OCI-LY7 (cell line): ENCODE measurements around the gene CREB3L1. TPM values are rescaled to one million over a fixed set of nuclear protein-coding genes. Genes with fewer than 3 reads are reported as not detected.
A peak's percentile ranks its signal among the peaks of the same experiment; 100 is the strongest.

Source experiments
- BruUV-seq: library from RNA; stranded (reverse); fragments of 400-500 nt; replicated peaks from 2 replicates; lab custom pipeline; 2021; lab: Mats Ljungman, UMichigan
- CTCF ChIA-PET: fragments of 300-600 bp; sonication (Branson Sonifier 250); formaldehyde crosslinking; loops from one replicate; lab custom pipeline; 2022; ENCODE audit warnings: antibody characterized with exemption; ENCODE audit not compliant: unreplicated experiment; lab: Charles Lee
- POLR2A ChIA-PET: fragments of 300-600 bp; sonication (Branson Sonifier 250); formaldehyde crosslinking; loops from one replicate; lab custom pipeline; 2022; ENCODE audit warnings: antibody characterized with exemption; lab: Charles Lee
- DNase-seq: peaks from one replicate; pipeline ENCODE4 v3.0.0-alpha.2; 2015; ENCODE audit warnings: low spot score
- H2AFZ ChIP-seq: fragments of 200-600 bp; sonication (generic), shearing (Covaris generic); 2 replicates; pipeline ENCODE4 v1.6.1; 2014; ENCODE audit warnings: mild to moderate bottlenecking, antibody characterized with exemption, low read length, moderate library complexity
- H3K27ac ChIP-seq: fragments of 200-600 bp; sonication (generic); 2 replicates; pipeline ENCODE4 v1.5.1; 2014; ENCODE audit warnings: mixed run types, low read depth, mild to moderate bottlenecking, moderate library complexity, low read length, inconsistent platforms; ENCODE audit not compliant: poor library complexity, severe bottlenecking
- H3K36me3 ChIP-seq: fragments of 200-600 bp; sonication (generic); 2 replicates; pipeline ENCODE4 v1.6.1; 2014; ENCODE audit warnings: mild to moderate bottlenecking, antibody characterized with exemption, low read length, moderate library complexity, mixed read lengths; ENCODE audit not compliant: insufficient read depth
- H3K4me1 ChIP-seq: fragments of 200-600 bp; sonication (generic); 2 replicates; pipeline ENCODE4 v1.5.1; 2014; ENCODE audit warnings: mild to moderate bottlenecking, low read length; ENCODE audit not compliant: insufficient read depth, poor library complexity, severe bottlenecking
- H3K4me2 ChIP-seq: fragments of 200-600 bp; sonication (generic); 2 replicates; pipeline ENCODE4 v1.6.1; 2014; ENCODE audit warnings: mild to moderate bottlenecking, low read length
- H3K4me3 ChIP-seq: fragments of 200-600 bp; sonication (generic); 2 replicates; pipeline ENCODE4 v1.5.1; 2014; ENCODE audit warnings: mild to moderate bottlenecking, low read depth, low read length; ENCODE audit not compliant: poor library complexity, severe bottlenecking
- H3K79me2 ChIP-seq: fragments of 200-600 bp; sonication (generic); 2 replicates; pipeline ENCODE4 v1.6.1; 2016; ENCODE audit warnings: low read depth, mild to moderate bottlenecking, low read length, moderate library complexity, mixed read lengths; ENCODE audit not compliant: insufficient read depth
- H3K9me2 ChIP-seq: fragments of 200-600 bp; sonication (generic); 2 replicates; pipeline ENCODE4 v1.6.1; 2016; ENCODE audit warnings: mild to moderate bottlenecking, low read length, mixed read lengths; ENCODE audit not compliant: insufficient read depth
- H3K9me3 ChIP-seq: fragments of 200-600 bp; sonication (generic); 2 replicates; pipeline ENCODE4 v1.6.1; 2014; ENCODE audit warnings: mild to moderate bottlenecking, mixed run types, low read length, mixed read lengths
- H4K20me1 ChIP-seq: fragments of 200-600 bp; sonication (generic); 2 replicates; pipeline ENCODE4 v1.6.1; 2014; ENCODE audit warnings: mild to moderate bottlenecking, antibody characterized with exemption, low read length, moderate library complexity, mixed read lengths; ENCODE audit not compliant: insufficient read depth
- EZH2phosphoT487 ChIP-seq: fragments of 200-600 bp; sonication (generic); IDR thresholded peaks from 2 replicates; pipeline ENCODE4 v1.6.1; 2018; ENCODE audit warnings: low read depth, borderline replicate concordance, mild to moderate bottlenecking, mixed run types, antibody characterized with exemption, low read length, moderate library complexity, mixed read lengths
- intact Hi-C: fragments of 100-400 bp; cut with micrococcal nuclease; formaldehyde crosslinking; loops from one replicate; pipeline ENCODE4 v1.10.0; 2022; ENCODE audit not compliant: unreplicated experiment
- total RNA-seq, 2 experiments: library from RNA; depleted of rRNA in 1 of 2; stranded (reverse); fragments of >200 nt in 1 of 2; shearing (Covaris generic) in 1 of 2; gene quantifications; 2 replicates each; pipeline ENCODE4 v1.2.3, GENCODE V29; 2014 to 2022
- TF ChIP-seq, protein P1 (sequence below): fragments of 200-600 bp; sonication (generic); conservative IDR thresholded peaks from 2 replicates; pipeline ENCODE4 v1.5.1; 2014; ENCODE audit warnings: mild to moderate bottlenecking, antibody characterized with exemption, low read length, moderate library complexity, mixed read lengths

The CREB3L1 gene
- total RNA-seq, 2 experiments from 2014 or later: 0.17 TPM; not detected in 1

DNA sequence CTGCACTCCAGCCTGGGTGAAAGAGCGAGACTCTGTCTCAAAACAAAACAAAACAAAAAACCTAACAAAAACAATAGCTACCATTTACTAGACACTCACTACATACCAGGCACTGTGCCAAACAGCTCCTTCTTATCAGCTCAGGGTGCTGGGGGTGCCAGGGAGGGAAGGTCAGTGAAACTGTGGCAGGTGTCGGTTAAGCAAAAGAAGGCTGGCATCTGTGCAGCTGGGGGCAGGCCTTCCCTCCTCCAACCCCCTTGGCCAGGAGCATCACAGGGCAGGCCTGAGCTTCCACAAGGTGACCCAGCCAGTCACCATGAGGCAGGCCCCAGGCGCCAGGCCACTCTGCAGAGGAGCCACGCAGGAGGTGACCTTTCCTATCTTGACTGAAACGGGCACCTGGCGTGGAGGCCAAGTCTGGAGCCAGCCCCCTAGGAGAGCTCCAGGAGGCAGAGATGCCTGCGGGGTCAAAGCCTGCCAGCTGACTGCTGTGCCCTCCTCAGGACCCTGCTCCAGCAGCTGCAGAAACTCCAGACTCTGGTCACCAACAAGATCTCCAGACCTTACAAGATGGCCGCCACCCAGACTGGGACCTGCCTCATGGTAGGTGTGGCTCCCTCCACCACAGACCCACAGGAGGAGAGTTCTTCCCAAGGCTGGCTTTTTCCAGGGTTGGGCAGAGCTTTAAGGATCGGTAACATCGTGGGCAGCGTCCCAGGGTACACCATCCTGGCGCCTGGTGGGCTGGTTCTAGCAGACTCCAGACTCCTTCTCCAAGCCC, 38.5 kb downstream of the CREB3L1 start:
- Histone ChIP-seq H3K4me2 (no peak overlapping the region), H3K9me2 (no peaks in the 10 kb centered on the region), H3K79me2 (no peaks in the 10 kb centered on the region), H3K9me3 (no peaks in the 10 kb centered on the region), H3K4me1 (peaks cover 14% of the 10 kb centered on the region), H2AFZ (no peak overlapping the region), H3K36me3 (no peaks in the 10 kb centered on the region), H4K20me1 (no peaks in the 10 kb centered on the region), H3K27ac (no peak overlapping the region), H3K4me3 (no peak overlapping the region)
- TF ChIP-seq, protein P1, sequence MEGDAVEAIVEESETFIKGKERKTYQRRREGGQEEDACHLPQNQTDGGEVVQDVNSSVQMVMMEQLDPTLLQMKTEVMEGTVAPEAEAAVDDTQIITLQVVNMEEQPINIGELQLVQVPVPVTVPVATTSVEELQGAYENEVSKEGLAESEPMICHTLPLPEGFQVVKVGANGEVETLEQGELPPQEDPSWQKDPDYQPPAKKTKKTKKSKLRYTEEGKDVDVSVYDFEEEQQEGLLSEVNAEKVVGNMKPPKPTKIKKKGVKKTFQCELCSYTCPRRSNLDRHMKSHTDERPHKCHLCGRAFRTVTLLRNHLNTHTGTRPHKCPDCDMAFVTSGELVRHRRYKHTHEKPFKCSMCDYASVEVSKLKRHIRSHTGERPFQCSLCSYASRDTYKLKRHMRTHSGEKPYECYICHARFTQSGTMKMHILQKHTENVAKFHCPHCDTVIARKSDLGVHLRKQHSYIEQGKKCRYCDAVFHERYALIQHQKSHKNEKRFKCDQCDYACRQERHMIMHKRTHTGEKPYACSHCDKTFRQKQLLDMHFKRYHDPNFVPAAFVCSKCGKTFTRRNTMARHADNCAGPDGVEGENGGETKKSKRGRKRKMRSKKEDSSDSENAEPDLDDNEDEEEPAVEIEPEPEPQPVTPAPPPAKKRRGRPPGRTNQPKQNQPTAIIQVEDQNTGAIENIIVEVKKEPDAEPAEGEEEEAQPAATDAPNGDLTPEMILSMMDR: no peak
- no peak for TF ChIP-seq EZH2phosphoT487
- BruUV-seq: no TSS peak
- no peak for DNase-seq
- ChIA-PET CTCF (interaction anchor here (0.6 to 1.1 kb wide), 2 partner anchors 78 to 468 kb away, joined by 3 to 7 read pairs; no protein-coding TSS in a partner anchor), POLR2A (interaction anchor here (0.6 to 4.1 kb wide), 2 partner anchors 28 to 73 kb away, joined by 3 to 24 read pairs; no protein-coding TSS in a partner anchor)
- intact Hi-C loops: loop anchor here (1.0 kb wide), 1 partner anchor 77 kb away; no protein-coding TSS in a partner anchor

DNA sequence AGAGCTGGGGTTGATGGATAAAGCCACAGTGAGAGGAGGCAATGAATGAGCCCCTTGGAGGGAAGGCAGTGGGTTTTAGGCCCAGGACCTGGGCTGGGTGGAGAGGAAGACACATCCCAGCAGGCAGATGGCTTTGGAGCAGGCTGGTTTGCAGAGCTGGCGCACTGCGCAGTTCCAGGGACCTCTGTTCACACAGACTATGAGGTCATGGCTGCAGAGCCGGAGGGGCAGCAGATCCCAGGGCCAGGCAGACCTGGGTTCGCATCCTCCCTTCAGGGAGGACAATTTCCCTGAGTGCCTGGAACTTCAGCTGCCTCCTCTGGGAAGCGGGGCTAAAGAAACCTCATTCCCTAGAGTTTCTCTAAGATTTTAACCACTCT, 41.6 kb downstream of the CREB3L1 start:
- Histone ChIP-seq H3K79me2 (no peaks in the 10 kb centered on the region), H3K27ac (peak overlapping the region; percentile 37), H4K20me1 (no peaks in the 10 kb centered on the region), H3K9me3 (no peaks in the 10 kb centered on the region), H2AFZ (peak overlapping the region; percentile 81), H3K4me3 (no peak overlapping the region), H3K36me3 (no peaks in the 10 kb centered on the region), H3K9me2 (no peaks in the 10 kb centered on the region), H3K4me2 (peak overlapping the region; percentile 39), H3K4me1 (peaks cover 14% of the 10 kb centered on the region)
- POLR2A ChIA-PET: interaction anchor here (0.6 to 3.0 kb wide), 7 partner anchors 9 to 158 kb away, joined by 3 to 15 read pairs (median 6); no protein-coding TSS in a partner anchor
- no TSS peak for BruUV-seq
- DNase-seq: no peak
- CTCF ChIA-PET: interaction anchor here (0.8 to 2.2 kb wide), 7 partner anchors 10 to 80 kb away, joined by 4 to 10 read pairs (median 6); no protein-coding TSS in a partner anchor
- no peak for TF ChIP-seq EZH2phosphoT487
- TF ChIP-seq, protein P1: no peak
- intact Hi-C loops: no loop called here

DNA sequence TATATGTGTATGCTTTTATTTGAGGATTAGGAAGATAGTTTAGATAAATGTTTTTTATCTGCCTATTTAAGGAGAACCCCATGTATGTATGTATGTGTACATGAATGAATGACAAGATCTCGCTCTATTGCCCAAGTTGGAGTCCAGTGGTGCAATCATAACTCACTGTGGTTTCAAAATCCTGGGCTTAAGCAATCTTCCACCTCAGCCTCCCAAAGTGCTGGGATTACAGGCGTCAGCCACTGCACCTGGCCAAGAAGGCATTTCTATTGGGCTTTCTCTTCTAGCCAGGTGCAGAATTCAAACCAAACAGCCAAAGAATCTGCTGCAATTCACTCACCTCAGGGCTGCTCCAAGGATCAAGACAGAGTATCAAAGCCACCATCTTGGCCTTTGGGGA, 44.3 kb downstream of the CREB3L1 start:
- ChIA-PET POLR2A (interaction anchor here (0.7 to 1.0 kb wide), 2 partner anchors 172 to 239 kb away, joined by 3 read pairs; no protein-coding TSS in a partner anchor), CTCF (no interaction called here)
- Histone ChIP-seq H2AFZ (no peak overlapping the region), H3K4me1 (peaks cover 14% of the 10 kb centered on the region), H3K79me2 (no peaks in the 10 kb centered on the region), H3K27ac (no peak overlapping the region), H3K4me3 (no peak overlapping the region), H3K9me2 (no peaks in the 10 kb centered on the region), H3K4me2 (no peak overlapping the region), H3K36me3 (no peaks in the 10 kb centered on the region), H3K9me3 (no peaks in the 10 kb centered on the region), H4K20me1 (no peaks in the 10 kb centered on the region)
- intact Hi-C loops: no loop called here
- no peak for TF ChIP-seq EZH2phosphoT487
- TF ChIP-seq, protein P1: no peak
- no TSS peak for BruUV-seq
- DNase-seq: no peak
